Measurements from ENCODE around the gene IL27RA. TPM values are rescaled to one million over a fixed set of nuclear protein-coding genes. Genes with fewer than 3 reads are reported as not detected.
A peak's percentile ranks its signal among the peaks of the same experiment; 100 is the strongest.
"Not testable (repeated sequence)": the region's sequence is repeated elsewhere in the genome, so short reads cannot be mapped to it uniquely, and the experiment has no call there.

IL27RA gene
- total RNA-seq, 1 donor from 2014 or later: 2.8 TPM

DNA sequence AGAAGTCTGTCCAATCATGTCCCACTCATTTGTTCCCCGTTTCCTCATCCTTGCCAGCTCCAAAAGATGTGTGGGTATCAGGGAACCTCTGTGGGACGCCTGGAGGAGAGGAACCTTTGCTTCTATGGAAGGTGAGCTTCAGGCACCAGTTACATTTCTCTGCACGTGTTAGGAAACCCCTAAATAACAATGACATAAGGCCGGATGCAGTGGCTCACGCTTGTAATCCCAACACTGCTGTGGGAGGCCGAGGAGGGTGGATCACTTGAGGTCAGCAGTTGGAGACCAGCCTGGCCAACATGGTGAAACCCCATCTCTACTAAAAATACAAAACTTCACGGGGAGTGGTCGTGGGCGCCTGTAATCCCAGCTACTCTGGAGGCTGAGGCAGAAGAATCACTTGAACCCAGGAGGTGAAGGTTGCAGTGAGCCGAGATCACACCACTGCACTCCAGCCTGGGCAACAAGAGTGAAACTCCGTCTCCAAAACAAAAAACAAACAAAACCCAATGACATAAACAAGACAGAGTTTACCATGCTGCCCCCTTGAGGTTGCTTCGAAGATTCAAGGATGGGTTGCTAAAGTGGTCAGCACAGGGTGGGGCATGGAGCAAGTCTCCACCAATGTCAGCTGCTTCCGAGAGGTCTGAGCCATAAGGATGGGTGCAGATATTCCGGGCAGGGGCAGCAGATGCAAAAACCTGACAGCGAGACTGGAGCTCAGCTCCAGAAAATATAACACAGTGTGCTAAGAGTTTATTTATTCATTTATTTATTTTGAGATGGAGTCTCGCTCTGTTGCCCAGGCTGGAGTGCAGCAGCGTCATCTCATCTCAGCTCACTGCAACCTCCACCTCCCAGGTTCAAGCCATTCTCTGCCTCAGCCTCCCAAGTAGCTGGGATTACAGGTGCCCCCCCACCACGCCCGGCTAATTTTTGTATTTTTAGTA lies 11.4 kb downstream of the IL27RA start:
- H3K36me3 Mint-ChIP-seq; DNase-seq (ENCODE audit: extremely low spot score, unreplicated experiment); H3K9me3 Mint-ChIP-seq; H3K4me3 Mint-ChIP-seq; H3K27me3 Mint-ChIP-seq; H3K4me1 Mint-ChIP-seq (ENCODE audit: unreplicated experiment): not testable (repeated sequence)
- H3K27ac Mint-ChIP-seq: peak overlapping the region; percentile 29
- TF ChIP-seq CTCF (conservative IDR thresholded peaks at IDR 0.05): peak; percentile 75

GRCh38 chr19:14047866-14048265 lies 16.3 kb downstream of the IL27RA start:
- H3K36me3 Mint-ChIP-seq; H3K27ac Mint-ChIP-seq; H3K4me1 Mint-ChIP-seq (ENCODE audit: unreplicated experiment); H3K4me3 Mint-ChIP-seq; H3K27me3 Mint-ChIP-seq; DNase-seq (ENCODE audit: extremely low spot score, unreplicated experiment); H3K9me3 Mint-ChIP-seq: not testable (repeated sequence)

- Mint-ChIP-seq H3K4me3 (no peak overlapping the region), H3K9me3 (no peaks in the 10 kb centered on the region), H3K4me1 (ENCODE audit: unreplicated experiment) (no peaks in the 10 kb centered on the region), H3K27ac (no peak overlapping the region), H3K27me3 (no peaks in the 10 kb centered on the region), H3K36me3 (no peaks in the 10 kb centered on the region)
- DNase-seq (ENCODE audit: extremely low spot score, unreplicated experiment): no peak
- TF ChIP-seq CTCF (conservative IDR thresholded peaks at IDR 0.05): peak; percentile 82
Measured at GRCh38 chr19:14048443-14049153, 17.0 kb downstream of the IL27RA start.

- Mint-ChIP-seq H3K9me3 (no peaks in the 10 kb centered on the region), H3K27ac (no peak overlapping the region), H3K36me3 (no peaks in the 10 kb centered on the region), H3K4me3 (no peak overlapping the region), H3K27me3 (peaks cover 10% of the 10 kb centered on the region), H3K4me1 (ENCODE audit: unreplicated experiment) (no peaks in the 10 kb centered on the region)
- DNase-seq (ENCODE audit: extremely low spot score, unreplicated experiment): no peak
- TF ChIP-seq CTCF (conservative IDR thresholded peaks at IDR 0.05): no peak
Measured at GRCh38 chr19:14050512-14050911, 18.9 kb downstream of the IL27RA start.

- H3K27ac Mint-ChIP-seq; H3K36me3 Mint-ChIP-seq; H3K4me3 Mint-ChIP-seq; H3K9me3 Mint-ChIP-seq; H3K4me1 Mint-ChIP-seq (ENCODE audit: unreplicated experiment); DNase-seq (ENCODE audit: extremely low spot score, unreplicated experiment): not testable (repeated sequence)
- peaks cover 11% of the 10 kb centered on the region for H3K27me3 Mint-ChIP-seq
- peak; percentile 48 for TF ChIP-seq CTCF (conservative IDR thresholded peaks at IDR 0.05)
Measured at GRCh38 chr19:14050961-14051360, 19.4 kb downstream of the IL27RA start.

- Mint-ChIP-seq H3K36me3 (no peaks in the 10 kb centered on the region), H3K9me3 (no peaks in the 10 kb centered on the region), H3K4me3 (no peak overlapping the region), H3K27ac (no peak overlapping the region), H3K27me3 (peaks cover 14% of the 10 kb centered on the region), H3K4me1 (ENCODE audit: unreplicated experiment) (no peaks in the 10 kb centered on the region)
- TF ChIP-seq CTCF (conservative IDR thresholded peaks at IDR 0.05): no peak
- DNase-seq (ENCODE audit: extremely low spot score, unreplicated experiment): no peak
Measured at GRCh38 chr19:14051980-14052379, 20.4 kb downstream of the IL27RA start.
